Uterus (tissue), 4 donors: ENCODE data around the gene PSD. TPM values are rescaled to one million over a fixed set of nuclear protein-coding genes. Genes with fewer than 3 reads are reported as not detected.

Experiments
- DNase-seq, 2 donors: peaks; one replicate each; pipeline ENCODE4 v3.0.0-alpha.2; 2019 to 2020
- H3K27ac ChIP-seq, 2 donors: fragments of 200-600 bp; sonication (generic); 1 replicate in 1 of 2; 2 replicates in 1 of 2; pipeline ENCODE4 v1.5.1; 2016 to 2018
- H3K27me3 ChIP-seq, 2 donors: fragments of 200-600 bp; sonication (generic); one replicate each; pipeline ENCODE4 v1.5.1; 2018 to 2019; ENCODE audit warnings: control low read depth in 1 of 2
- H3K36me3 ChIP-seq, 2 donors: fragments of 200-600 bp; sonication (generic); one replicate each; pipeline ENCODE4 v1.5.1; 2019; ENCODE audit warnings: control low read depth in 1 of 2
- H3K4me1 ChIP-seq, 2 donors: fragments of 200-600 bp; sonication (generic); one replicate each; pipeline ENCODE4 v1.5.1; 2018 to 2019; ENCODE audit warnings: control low read depth in 1 of 2
- H3K4me3 ChIP-seq, 2 donors: fragments of 200-600 bp; sonication (generic); 1 replicate in 1 of 2; 2 replicates in 1 of 2; pipeline ENCODE4 v1.5.1; 2018 to 2019; ENCODE audit warnings: mild to moderate bottlenecking in 1 of 2
- H3K9me3 ChIP-seq, 2 donors: fragments of 200-600 bp; sonication (generic); one replicate each; pipeline ENCODE4 v1.5.1; 2019; ENCODE audit warnings: control low read depth in 1 of 2
- CTCF ChIP-seq, 4 experiments: fragments of 200-600 bp in 2 of 4; fragments of 450-650 bp in 2 of 4; sonication (generic) in 2 of 4; IDR thresholded peaks; one replicate each; pipeline ENCODE4 v1.5.1; 2016 to 2019; ENCODE audit warnings: antibody characterized with exemption in 4 of 4, mild to moderate bottlenecking in 2 of 4, moderate library complexity in 1 of 4
- POLR2A ChIP-seq, 2 donors: fragments of 450-650 bp; IDR thresholded peaks; one replicate each; pipeline ENCODE4 v1.6.1; 2016; ENCODE audit warnings: antibody characterized with exemption in 2 of 2, mild to moderate bottlenecking in 1 of 2, moderate library complexity in 1 of 2
- intact Hi-C: fragments of 100-400 bp; cut with DNase I; formaldehyde crosslinking; loops from one replicate; pipeline ENCODE4 v1.15.1; 2023; ENCODE audit warnings: low total_unique reads
- total RNA-seq, 4 donors: library from RNA; depleted of rRNA in 3 of 4; stranded (reverse); fragments of >200 nt in 3 of 4; gene quantifications; one replicate each; pipeline versions ENCODE4 v1.1.0 to v1.2.4, GENCODE V29; 2014 to 2023
- donor health status: DM: yes; HTN: yes; CAD: no.

Gene PSD
- total RNA-seq, 4 donors from 2014 or later: 31.3 to 114 (median 37.3) TPM; not detected in 1

- Histone ChIP-seq H3K4me1 (peaks cover 0 to 11% of the 10 kb centered on the region in 2 donors), H3K36me3 (no peaks in the 10 kb centered on the region)
- intact Hi-C loops: no loop called here
Measured at GRCh38 chr10:102402512-102402896, 16.1 kb downstream of the PSD start.

GRCh38 chr10:102401735-102402511, 16.7 kb downstream of the PSD start:
- H3K4me1 ChIP-seq: peaks cover 0 to 11% of the 10 kb centered on the region in 2 donors
- H3K27ac ChIP-seq: peak overlapping the region in 1 of 2 donors; percentile 25

More at GRCh38 chr10:102402512-102402896, 16.1 kb downstream of the PSD start:
- Histone ChIP-seq H3K27ac (peak overlapping the region in 1 of 2 donors; percentile 27), H3K9me3 (no peaks in the 10 kb centered on the region), H3K27me3 (no peaks in the 10 kb centered on the region), H3K4me3 (no peak overlapping the region)
- DNase-seq: no peak
- no peak for TF ChIP-seq POLR2A (IDR thresholded peaks at IDR 0.05)
- no peak for TF ChIP-seq CTCF (IDR thresholded peaks at IDR 0.05)

GRCh38 chr10:102401342-102401654, 17.3 kb downstream of the PSD start:
- TF ChIP-seq POLR2A (IDR thresholded peaks at IDR 0.05) (no peak), CTCF (IDR thresholded peaks at IDR 0.05) (no peak)

More at GRCh38 chr10:102401735-102402511, 16.7 kb downstream of the PSD start:
- Histone ChIP-seq H3K27me3 (no peaks in the 10 kb centered on the region), H3K9me3 (no peaks in the 10 kb centered on the region), H3K36me3 (no peaks in the 10 kb centered on the region), H3K4me3 (no peak overlapping the region)
- DNase-seq: no peak
- no peak for TF ChIP-seq POLR2A (IDR thresholded peaks at IDR 0.05)
- TF ChIP-seq CTCF (IDR thresholded peaks at IDR 0.05): no peak
- intact Hi-C loops: no loop called here

GRCh38 chr10:102400598-102401341, 17.8 kb downstream of the PSD start:
- Histone ChIP-seq H3K4me1 (peaks cover 0 to 18% of the 10 kb centered on the region in 2 donors), H3K27ac (no peak overlapping the region), H3K27me3 (no peaks in the 10 kb centered on the region), H3K36me3 (no peaks in the 10 kb centered on the region), H3K4me3 (no peak overlapping the region), H3K9me3 (no peaks in the 10 kb centered on the region)
- intact Hi-C loops: no loop called here
- no peak for DNase-seq
- TF ChIP-seq POLR2A (IDR thresholded peaks at IDR 0.05) (no peak), CTCF (IDR thresholded peaks at IDR 0.05) (no peak)

More at GRCh38 chr10:102401342-102401654, 17.3 kb downstream of the PSD start:
- Histone ChIP-seq H3K36me3 (no peaks in the 10 kb centered on the region), H3K9me3 (no peaks in the 10 kb centered on the region), H3K4me1 (peaks cover 0 to 15% of the 10 kb centered on the region in 2 donors), H3K27ac (no peak overlapping the region), H3K27me3 (no peaks in the 10 kb centered on the region), H3K4me3 (no peak overlapping the region)
- intact Hi-C loops: no loop called here
- DNase-seq: no peak

- TF ChIP-seq POLR2A (IDR thresholded peaks at IDR 0.05): no peak
- TF ChIP-seq CTCF (IDR thresholded peaks at IDR 0.05): no peak
- intact Hi-C loops: no loop called here
- no peaks in the 10 kb centered on the region for H3K27me3 ChIP-seq
- H3K36me3 ChIP-seq: no peaks in the 10 kb centered on the region
- no peaks in the 10 kb centered on the region for H3K9me3 ChIP-seq
- peak overlapping the region; percentile 88 to 97 for H3K27ac ChIP-seq
- H3K4me1 ChIP-seq: peaks cover 0 to 18% of the 10 kb centered on the region in 2 donors
- H3K4me3 ChIP-seq: no peak overlapping the region
- no peak for DNase-seq
Measured at GRCh38 chr10:102400076-102400475, 18.5 kb downstream of the PSD start.
